Adrenal gland (tissue), 12 donors: Measurements from ENCODE around the gene ABL2. TPM values are rescaled to one million over a fixed set of nuclear protein-coding genes. Genes with fewer than 3 reads are reported as not detected.

Experiments used
- DNase-seq, 7 donors: peaks; one replicate each; pipeline ENCODE4 v3.0.0-alpha.2; 2019 to 2020
- H3K27ac ChIP-seq, 5 donors: fragments of 200-600 bp; sonication (generic) in 4 of 5; 1 replicate in 3 of 5; 2 replicates in 2 of 5; pipeline versions ENCODE4 v1.5.1 to v1.8.0; 2016 to 2020; ENCODE audit warnings: mild to moderate bottlenecking in 1 of 5
- H3K27me3 ChIP-seq: fragments of 200-600 bp; 2 replicates; pipeline ENCODE4 v1.8.0; 2021
- H3K36me3 ChIP-seq, 2 donors: fragments of 200-600 bp; replicated peaks in 1 of 2; 1 replicate in 1 of 2; 2 replicates in 1 of 2; pipeline versions ENCODE4 v1.5.1 to v1.8.0; 2018 to 2022
- H3K4me1 ChIP-seq, 2 donors: fragments of 200-600 bp; replicated peaks in 1 of 2; 1 replicate in 1 of 2; 2 replicates in 1 of 2; pipeline versions ENCODE4 v1.5.1 to v1.8.0; 2018 to 2021
- H3K4me3 ChIP-seq, 4 donors: fragments of 200-600 bp; sonication (generic) in 3 of 4; one replicate each; pipeline ENCODE4 v1.5.1; 2016 to 2018
- H3K9me3 ChIP-seq, 3 donors: fragments of 200-600 bp; sonication (generic) in 1 of 3; replicated peaks in 1 of 3; 1 replicate in 2 of 3; 2 replicates in 1 of 3; pipeline versions ENCODE4 v1.5.1 to v1.8.0; 2016 to 2021
- POLR2A ChIP-seq, 2 donors: fragments of 450-650 bp; IDR thresholded peaks; one replicate each; pipeline ENCODE4 v1.6.1; 2017; ENCODE audit warnings: antibody characterized with exemption in 2 of 2, mild to moderate bottlenecking in 2 of 2, moderate library complexity in 1 of 2
- WGBS, 4 donors: extraction: QIAGEN DNeasy Blood & Tissue Kit in 2 of 4; methylation state at CpG; one replicate each; pipeline versions ENCODE4 v1.1.5 to v1.1.7; 2013 to 2017; 5-methylcytosine and 5-hydroxymethylcytosine counted together
- intact Hi-C, 2 donors: fragments of 100-400 bp; cut with DNase I; formaldehyde crosslinking; loops; one replicate each; pipeline versions ENCODE4 v1.14.1 to v1.15.0; 2022 to 2023
- polyA plus RNA-seq, 3 donors: library from polyadenylated mRNA; stranded (reverse); fragments of 200-250 nt in 2 of 3; fragments of 350-450 nt in 1 of 3; fragmentation: Illumina TruSeq in 1 of 3; extraction: RNeasy Lipid Tissue Mini Kit (QIAGEN cat#74804) in 1 of 3; gene quantifications; one replicate each; pipeline ENCODE4 v1.2.3, GENCODE V29; 2013 to 2014
- total RNA-seq, 9 donors: library from RNA; depleted of rRNA in 4 of 9; stranded (reverse); fragments of >200 nt in 4 of 9; fragments of 120-200 nt in 1 of 9; fragmentation: NEBNext Ultra II Directional in 1 of 9; extraction: Animal tissue kit (Norgen Biotek cat#: 25700) in 1 of 9; gene quantifications; one replicate each; pipeline versions ENCODE4 v1.1.0 to v1.2.4, GENCODE V29; 2013 to 2023
- TF ChIP-seq, protein P1 (sequence below), 6 experiments: fragments of 450-650 bp in 4 of 6; fragments of 200-600 bp in 2 of 6; sonication (generic) in 1 of 6; IDR thresholded peaks; 1 replicate in 5 of 6; 2 replicates in 1 of 6; pipeline versions ENCODE4 v1.5.1 to v1.8.0; 2016 to 2021; ENCODE audit warnings: antibody characterized with exemption in 6 of 6, mild to moderate bottlenecking in 2 of 6, moderate library complexity in 1 of 6
- donor health status: healthy with polysubstance abuse.
- donor health status: Bipolar disorder and iron deficiency.
- donor health status: DM: yes; HTN: yes; CAD: no.
- donor health status: DM: no; HTN: no; CAD: no.
- donor health status: DM: no; HTN: no; CAD: no.
- donor health status: DM: yes; HTN: yes; CAD: no.

The ABL2 gene
- total and polyA plus RNA-seq, 12 donors = 2.9 to 21.0 (median 10.0) TPM

DNA sequence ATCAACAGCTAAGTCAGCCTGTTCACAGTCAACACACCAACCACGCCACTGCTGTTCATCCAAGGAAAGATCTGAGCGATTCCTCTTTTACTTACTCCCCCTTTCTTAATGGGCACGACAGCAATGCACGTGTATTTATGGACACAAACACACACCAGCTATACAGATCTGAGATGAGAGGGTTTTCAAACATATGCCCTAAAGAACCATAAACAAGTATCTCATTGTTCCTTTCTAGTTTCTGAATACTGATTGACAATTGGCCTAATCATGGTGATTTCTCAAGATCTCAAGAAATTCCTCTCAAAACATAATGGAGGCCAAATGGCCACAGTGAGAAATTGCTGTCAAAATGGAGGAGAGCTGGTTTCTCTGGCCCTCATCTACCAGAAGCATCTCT, 129.6 kb downstream of the ABL2 start:
- no peak for TF ChIP-seq POLR2A (IDR thresholded peaks at IDR 0.05)
- TF ChIP-seq, protein P1, sequence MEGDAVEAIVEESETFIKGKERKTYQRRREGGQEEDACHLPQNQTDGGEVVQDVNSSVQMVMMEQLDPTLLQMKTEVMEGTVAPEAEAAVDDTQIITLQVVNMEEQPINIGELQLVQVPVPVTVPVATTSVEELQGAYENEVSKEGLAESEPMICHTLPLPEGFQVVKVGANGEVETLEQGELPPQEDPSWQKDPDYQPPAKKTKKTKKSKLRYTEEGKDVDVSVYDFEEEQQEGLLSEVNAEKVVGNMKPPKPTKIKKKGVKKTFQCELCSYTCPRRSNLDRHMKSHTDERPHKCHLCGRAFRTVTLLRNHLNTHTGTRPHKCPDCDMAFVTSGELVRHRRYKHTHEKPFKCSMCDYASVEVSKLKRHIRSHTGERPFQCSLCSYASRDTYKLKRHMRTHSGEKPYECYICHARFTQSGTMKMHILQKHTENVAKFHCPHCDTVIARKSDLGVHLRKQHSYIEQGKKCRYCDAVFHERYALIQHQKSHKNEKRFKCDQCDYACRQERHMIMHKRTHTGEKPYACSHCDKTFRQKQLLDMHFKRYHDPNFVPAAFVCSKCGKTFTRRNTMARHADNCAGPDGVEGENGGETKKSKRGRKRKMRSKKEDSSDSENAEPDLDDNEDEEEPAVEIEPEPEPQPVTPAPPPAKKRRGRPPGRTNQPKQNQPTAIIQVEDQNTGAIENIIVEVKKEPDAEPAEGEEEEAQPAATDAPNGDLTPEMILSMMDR (IDR thresholded peaks at IDR 0.05) = no peak
- intact Hi-C loops = no loop called here
- no peak overlapping the region for H3K27ac ChIP-seq
- no peak overlapping the region for H3K4me3 ChIP-seq
- WGBS, 4 donors = 89 to 99% (median 92%) methylated on average over 4 of the region's 4 CpGs
- peak in 1 of 7 donors; percentile 15 for DNase-seq
- peaks cover 0 to 32% of the 10 kb centered on the region in 2 donors for H3K36me3 ChIP-seq
- no peaks in the 10 kb centered on the region for H3K27me3 ChIP-seq
- H3K4me1 ChIP-seq = no peaks in the 10 kb centered on the region
- no peaks in the 10 kb centered on the region for H3K9me3 ChIP-seq

DNA sequence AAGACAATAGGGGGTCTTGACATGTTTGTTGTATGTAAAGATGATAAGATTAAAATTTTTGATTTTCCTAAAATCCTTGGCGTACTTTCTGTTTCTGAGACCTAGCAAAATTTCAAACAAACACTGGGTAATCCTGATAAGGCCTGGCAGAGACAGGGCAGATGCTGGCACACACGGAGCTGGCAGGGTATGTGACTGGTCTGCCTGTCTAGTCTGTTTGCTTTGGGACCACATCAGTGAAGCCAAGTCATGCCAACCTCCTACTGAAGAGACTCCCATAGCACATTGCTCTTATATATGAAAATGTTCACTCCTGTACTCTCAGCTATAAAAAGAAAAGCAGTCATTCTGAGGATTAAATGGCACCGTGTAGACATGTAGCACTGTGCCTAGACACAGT, 133.6 kb downstream of the ABL2 start:
- intact Hi-C loops = no loop called here
- Histone ChIP-seq H3K4me3 (no peak overlapping the region), H3K36me3 (peaks cover 0 to 55% of the 10 kb centered on the region in 2 donors), H3K4me1 (peaks cover 12% of the 10 kb centered on the region in 2 donors), H3K9me3 (no peaks in the 10 kb centered on the region), H3K27me3 (no peaks in the 10 kb centered on the region), H3K27ac (no peak overlapping the region)
- WGBS, 4 donors = 81 to 93% (median 86%) methylated on average over 3 of the region's 3 CpGs
- peak in 1 of 7 donors; percentile 15 for DNase-seq
- TF ChIP-seq POLR2A (IDR thresholded peaks at IDR 0.05) = no peak
- TF ChIP-seq, protein P1 (IDR thresholded peaks at IDR 0.05) = no peak

- H3K27ac ChIP-seq = no peak overlapping the region
- TF ChIP-seq POLR2A (IDR thresholded peaks at IDR 0.05) = no peak
- TF ChIP-seq, protein P1 (IDR thresholded peaks at IDR 0.05) = no peak
- no peaks in the 10 kb centered on the region for H3K27me3 ChIP-seq
- H3K4me3 ChIP-seq = no peak overlapping the region
- peaks cover 12 to 14% of the 10 kb centered on the region in 2 donors for H3K4me1 ChIP-seq
- WGBS, 4 donors = 90 to 98% (median 95%) methylated on average over 4 of the region's 4 CpGs
- H3K36me3 ChIP-seq = peaks cover 0 to 55% of the 10 kb centered on the region in 2 donors
- intact Hi-C loops = no loop called here
- no peaks in the 10 kb centered on the region for H3K9me3 ChIP-seq
- DNase-seq = peak in 1 of 7 donors; percentile 18
These were observed 134.1 kb downstream of the ABL2 start for GRCh38 chr1:179095377-179095776.

GRCh38 chr1:179094818-179095217, 134.7 kb downstream of the ABL2 start:
- intact Hi-C loops = no loop called here
- H3K27me3 ChIP-seq = no peaks in the 10 kb centered on the region
- no peak overlapping the region for H3K4me3 ChIP-seq
- peak in 1 of 7 donors; percentile 50 for DNase-seq
- H3K36me3 ChIP-seq = peaks cover 0 to 55% of the 10 kb centered on the region in 2 donors
- WGBS, 4 donors = 80 to 86% (median 85%) methylated on average over 4 to 5 of the region's 5 CpGs
- H3K9me3 ChIP-seq = no peaks in the 10 kb centered on the region
- H3K4me1 ChIP-seq = peaks cover 12 to 14% of the 10 kb centered on the region in 2 donors
- no peak overlapping the region for H3K27ac ChIP-seq
- TF ChIP-seq, protein P1 (IDR thresholded peaks at IDR 0.05) = no peak
